ENCODE results near the gene PROX1. TPM values are rescaled to one million over a fixed set of nuclear protein-coding genes. Genes with fewer than 3 reads are reported as not detected.

The PROX1 gene
- total RNA-seq, 4 donors from 2014 or later = 1.9 to 3.2 (median 2.5) TPM

- no peak for ATAC-seq
- Histone ChIP-seq H3K4me1 (no peaks in the 10 kb centered on the region), H3K27ac (no peak overlapping the region), H3K36me3 (no peaks in the 10 kb centered on the region), H3K4me3 (no peak overlapping the region), H3K27me3 (no peaks in the 10 kb centered on the region), H3K9me3 (no peaks in the 10 kb centered on the region)
- 81 to 90% methylated on average over 7 to 12 of the region's 13 CpGs for WGBS, 2 donors (ENCODE audit: low coverage in 1 of 2)
- no peak for TF ChIP-seq EP300 (IDR thresholded peaks at IDR 0.05)
- TF ChIP-seq CTCF (IDR thresholded peaks at IDR 0.05) = no peak
- no peak for TF ChIP-seq POLR2A (IDR thresholded peaks at IDR 0.05)
- no peak for TF ChIP-seq POLR2AphosphoS5 (IDR thresholded peaks at IDR 0.05)
Observed at GRCh38 chr1:214019499-214019898, 31.7 kb downstream of the PROX1 start.

- Histone ChIP-seq H3K27me3 (no peaks in the 10 kb centered on the region), H3K4me1 (no peaks in the 10 kb centered on the region), H3K9me3 (no peaks in the 10 kb centered on the region), H3K27ac (no peak overlapping the region), H3K4me3 (no peak overlapping the region), H3K36me3 (no peaks in the 10 kb centered on the region)
- 71 to 90% methylated on average over 2 to 3 of the region's 3 CpGs for WGBS, 2 donors (ENCODE audit: low coverage in 1 of 2)
- no peak for ATAC-seq
- TF ChIP-seq EP300 (IDR thresholded peaks at IDR 0.05) = no peak
- TF ChIP-seq CTCF (IDR thresholded peaks at IDR 0.05) = no peak
- no peak for TF ChIP-seq POLR2AphosphoS5 (IDR thresholded peaks at IDR 0.05)
- no peak for TF ChIP-seq POLR2A (IDR thresholded peaks at IDR 0.05)
Observed at GRCh38 chr1:214021321-214021720, 33.5 kb downstream of the PROX1 start.

GRCh38 chr1:214022229-214022791, 34.5 kb downstream of the PROX1 start:
- Histone ChIP-seq H3K4me1 (no peaks in the 10 kb centered on the region), H3K27ac (no peak overlapping the region), H3K9me3 (no peaks in the 10 kb centered on the region), H3K36me3 (no peaks in the 10 kb centered on the region), H3K4me3 (no peak overlapping the region), H3K27me3 (no peaks in the 10 kb centered on the region)
- 57 to 91% methylated on average over 4 to 5 of the region's 5 CpGs for WGBS, 2 donors (ENCODE audit: low coverage in 1 of 2)
- no peak for ATAC-seq
- TF ChIP-seq CTCF (IDR thresholded peaks at IDR 0.05) (no peak), EP300 (IDR thresholded peaks at IDR 0.05) (no peak), POLR2AphosphoS5 (IDR thresholded peaks at IDR 0.05) (no peak), POLR2A (IDR thresholded peaks at IDR 0.05) (no peak)

- Histone ChIP-seq H3K27me3 (no peaks in the 10 kb centered on the region), H3K4me3 (no peak overlapping the region), H3K4me1 (no peaks in the 10 kb centered on the region), H3K27ac (no peak overlapping the region), H3K36me3 (no peaks in the 10 kb centered on the region), H3K9me3 (no peaks in the 10 kb centered on the region)
- ATAC-seq = no peak
- 52 to 61% methylated on average over 2 of the region's 2 CpGs for WGBS, 2 donors (ENCODE audit: low coverage in 1 of 2)
- no peak for TF ChIP-seq POLR2AphosphoS5 (IDR thresholded peaks at IDR 0.05)
- TF ChIP-seq EP300 (IDR thresholded peaks at IDR 0.05) = no peak
- no peak for TF ChIP-seq CTCF (IDR thresholded peaks at IDR 0.05)
- TF ChIP-seq POLR2A (IDR thresholded peaks at IDR 0.05) = no peak
Observed at GRCh38 chr1:214022810-214023425, 35.1 kb downstream of the PROX1 start.

GRCh38 chr1:214026985-214027384, 39.2 kb downstream of the PROX1 start:
- 51 to 59% methylated on average over 3 to 4 of the region's 5 CpGs for WGBS, 2 donors (ENCODE audit: low coverage in 1 of 2)
- TF ChIP-seq POLR2A (IDR thresholded peaks at IDR 0.05) (no peak), CTCF (IDR thresholded peaks at IDR 0.05) (no peak), EP300 (IDR thresholded peaks at IDR 0.05) (no peak), POLR2AphosphoS5 (IDR thresholded peaks at IDR 0.05) (no peak)
- no peaks in the 10 kb centered on the region for H3K27me3 ChIP-seq
- no peaks in the 10 kb centered on the region for H3K9me3 ChIP-seq
- no peaks in the 10 kb centered on the region for H3K4me1 ChIP-seq
- no peaks in the 10 kb centered on the region for H3K36me3 ChIP-seq
- no peak for ATAC-seq
- no peak overlapping the region for H3K27ac ChIP-seq
- no peak overlapping the region for H3K4me3 ChIP-seq
